Measurements from ENCODE around the gene NUDT3. TPM values are rescaled to one million over a fixed set of nuclear protein-coding genes. Genes with fewer than 3 reads are reported as not detected.

The NUDT3 gene
- total and polyA plus RNA-seq, 2 experiments from 2014 or later: 8.1 to 11.5 TPM

GRCh38 chr6:34315780-34316179 lies 76.7 kb downstream of the NUDT3 start:
- no peak overlapping the region for H3K4me2 ChIP-seq (ENCODE audit: unreplicated experiment)
- no peak overlapping the region for H2AFZ ChIP-seq
- no peaks in the 10 kb centered on the region for H3K9me2 ChIP-seq (ENCODE audit: insufficient read depth)
- no peak overlapping the region for H3K4me3 ChIP-seq
- H3K27ac ChIP-seq: no peak overlapping the region
- no peaks in the 10 kb centered on the region for H3K36me3 ChIP-seq (ENCODE audit: low read depth)
- in situ Hi-C loops (cut with MboI): no loop called here
- H3K9ac ChIP-seq: no peak overlapping the region
- no peaks in the 10 kb centered on the region for H3K4me1 ChIP-seq (ENCODE audit: insufficient read depth)
- 96 to 97% methylated on average over 6 of the region's 6 CpGs for WGBS, 2 experiments (ENCODE audit: low coverage in 1 of 2, low lambda C conversion rate in 2 of 2, missing lambda C conversion rate in 2 of 2)
- peaks cover 3% of the 10 kb centered on the region; the same call in 1 of the 2 replicates for H4K20me1 ChIP-seq (ENCODE audit: insufficient read depth)
- H3K79me2 ChIP-seq (ENCODE audit: insufficient read depth): peaks cover 99% of the 10 kb centered on the region
- no peaks in the 10 kb centered on the region for H3K27me3 ChIP-seq (replicated peaks; ENCODE audit: insufficient read depth)
- TF ChIP-seq EZH2 (IDR thresholded peaks at IDR 0.05; ENCODE audit: insufficient read depth, poor library complexity, severe bottlenecking): no peak
- no peak for TF ChIP-seq EZH2phosphoT487 (IDR thresholded peaks at IDR 0.05; ENCODE audit: insufficient read depth, low read depth)
- H3K9me3 ChIP-seq (ENCODE audit: low read depth): no peaks in the 10 kb centered on the region
- no peaks in the 10 kb centered on the region for H3F3A ChIP-seq (ENCODE audit: insufficient read depth)
- no peak for DNase-seq

GRCh38 chr6:34315256-34315655 lies 77.2 kb downstream of the NUDT3 start:
- in situ Hi-C loops (cut with MboI): no loop called here

GRCh38 chr6:34312259-34312658 lies 80.2 kb downstream of the NUDT3 start:
- H3K79me2 ChIP-seq (ENCODE audit: insufficient read depth): peaks cover 97% of the 10 kb centered on the region

More at GRCh38 chr6:34315256-34315655, 77.2 kb downstream of the NUDT3 start:
- H4K20me1 ChIP-seq (ENCODE audit: insufficient read depth): peaks cover 3% of the 10 kb centered on the region; the same call in 1 of the 2 replicates
- no peaks in the 10 kb centered on the region for H3K4me1 ChIP-seq (ENCODE audit: insufficient read depth)
- no peak overlapping the region for H3K9ac ChIP-seq
- no peak for DNase-seq
- H3K36me3 ChIP-seq (ENCODE audit: low read depth): no peaks in the 10 kb centered on the region
- H3K4me3 ChIP-seq: no peak overlapping the region
- H3K27ac ChIP-seq: no peak overlapping the region
- no peaks in the 10 kb centered on the region for H3K27me3 ChIP-seq (replicated peaks; ENCODE audit: insufficient read depth)
- H2AFZ ChIP-seq: no peak overlapping the region
- no peak for TF ChIP-seq EZH2 (IDR thresholded peaks at IDR 0.05; ENCODE audit: insufficient read depth, poor library complexity, severe bottlenecking)
- TF ChIP-seq EZH2phosphoT487 (IDR thresholded peaks at IDR 0.05; ENCODE audit: insufficient read depth, low read depth): no peak
- peaks cover 99% of the 10 kb centered on the region for H3K79me2 ChIP-seq (ENCODE audit: insufficient read depth)
- H3K4me2 ChIP-seq (ENCODE audit: unreplicated experiment): no peak overlapping the region
- WGBS, 2 experiments (ENCODE audit: low coverage in 1 of 2, low lambda C conversion rate in 2 of 2, missing lambda C conversion rate in 2 of 2): 59 to 62% methylated on average over 1 of the region's 1 CpG
- H3K9me3 ChIP-seq (ENCODE audit: low read depth): no peaks in the 10 kb centered on the region
- no peaks in the 10 kb centered on the region for H3K9me2 ChIP-seq (ENCODE audit: insufficient read depth)
- no peaks in the 10 kb centered on the region for H3F3A ChIP-seq (ENCODE audit: insufficient read depth)

GRCh38 chr6:34310817-34311216 lies 81.7 kb downstream of the NUDT3 start:
- Histone ChIP-seq H3K27ac (no peak overlapping the region), H4K20me1 (ENCODE audit: insufficient read depth) (peaks cover 9% of the 10 kb centered on the region), H3K4me1 (ENCODE audit: insufficient read depth) (no peaks in the 10 kb centered on the region), H3K27me3 (replicated peaks; ENCODE audit: insufficient read depth) (no peaks in the 10 kb centered on the region), H3K9me3 (ENCODE audit: low read depth) (no peaks in the 10 kb centered on the region), H3K36me3 (ENCODE audit: low read depth) (no peaks in the 10 kb centered on the region), H3K9me2 (ENCODE audit: insufficient read depth) (no peaks in the 10 kb centered on the region), H2AFZ (no peak overlapping the region), H3K4me3 (no peak overlapping the region), H3K9ac (no peak overlapping the region), H3K4me2 (ENCODE audit: unreplicated experiment) (no peak overlapping the region), H3K79me2 (ENCODE audit: insufficient read depth) (peaks cover 97% of the 10 kb centered on the region), H3F3A (ENCODE audit: insufficient read depth) (no peaks in the 10 kb centered on the region)
- in situ Hi-C loops (cut with MboI): no loop called here
- 97 to 98% methylated on average over 6 of the region's 6 CpGs for WGBS, 2 experiments (ENCODE audit: low coverage in 1 of 2, low lambda C conversion rate in 2 of 2, missing lambda C conversion rate in 2 of 2)
- no peak for DNase-seq
- TF ChIP-seq EZH2 (IDR thresholded peaks at IDR 0.05; ENCODE audit: insufficient read depth, poor library complexity, severe bottlenecking): no peak
- TF ChIP-seq EZH2phosphoT487 (IDR thresholded peaks at IDR 0.05; ENCODE audit: insufficient read depth, low read depth): no peak

More at GRCh38 chr6:34312259-34312658, 80.2 kb downstream of the NUDT3 start:
- DNase-seq: no peak
- no peak overlapping the region for H3K9ac ChIP-seq
- no peaks in the 10 kb centered on the region for H3K9me3 ChIP-seq (ENCODE audit: low read depth)
- in situ Hi-C loops (cut with MboI): no loop called here
- H3F3A ChIP-seq (ENCODE audit: insufficient read depth): no peaks in the 10 kb centered on the region
- H3K4me3 ChIP-seq: no peak overlapping the region
- H3K27me3 ChIP-seq (replicated peaks; ENCODE audit: insufficient read depth): no peaks in the 10 kb centered on the region
- H3K27ac ChIP-seq: no peak overlapping the region
- no peak overlapping the region for H2AFZ ChIP-seq
- no peak overlapping the region for H3K4me2 ChIP-seq (ENCODE audit: unreplicated experiment)
- H4K20me1 ChIP-seq (ENCODE audit: insufficient read depth): peaks cover 12% of the 10 kb centered on the region
- 95 to 99% methylated on average over 4 of the region's 4 CpGs for WGBS, 2 experiments (ENCODE audit: low coverage in 1 of 2, low lambda C conversion rate in 2 of 2, missing lambda C conversion rate in 2 of 2)
- TF ChIP-seq EZH2 (IDR thresholded peaks at IDR 0.05; ENCODE audit: insufficient read depth, poor library complexity, severe bottlenecking): no peak
- no peaks in the 10 kb centered on the region for H3K9me2 ChIP-seq (ENCODE audit: insufficient read depth)
- no peaks in the 10 kb centered on the region for H3K36me3 ChIP-seq (ENCODE audit: low read depth)
- no peaks in the 10 kb centered on the region for H3K4me1 ChIP-seq (ENCODE audit: insufficient read depth)

GRCh38 chr6:34308483-34308882 lies 84.0 kb downstream of the NUDT3 start:
- Histone ChIP-seq H3K36me3 (ENCODE audit: low read depth) (no peaks in the 10 kb centered on the region), H3F3A (ENCODE audit: insufficient read depth) (no peaks in the 10 kb centered on the region), H3K9me3 (ENCODE audit: low read depth) (no peaks in the 10 kb centered on the region), H3K4me3 (no peak overlapping the region), H3K9ac (no peak overlapping the region), H3K9me2 (ENCODE audit: insufficient read depth) (no peaks in the 10 kb centered on the region), H2AFZ (no peak overlapping the region), H4K20me1 (ENCODE audit: insufficient read depth) (peaks cover 9% of the 10 kb centered on the region), H3K79me2 (ENCODE audit: insufficient read depth) (peaks cover 96% of the 10 kb centered on the region), H3K27me3 (replicated peaks; ENCODE audit: insufficient read depth) (no peaks in the 10 kb centered on the region), H3K4me2 (ENCODE audit: unreplicated experiment) (no peak overlapping the region), H3K4me1 (ENCODE audit: insufficient read depth) (no peaks in the 10 kb centered on the region), H3K27ac (no peak overlapping the region)
- no peak for DNase-seq
- 93 to 97% methylated on average over 2 of the region's 2 CpGs for WGBS, 2 experiments (ENCODE audit: low coverage in 1 of 2, low lambda C conversion rate in 2 of 2, missing lambda C conversion rate in 2 of 2)
- in situ Hi-C loops (cut with MboI): no loop called here
- TF ChIP-seq EZH2phosphoT487 (IDR thresholded peaks at IDR 0.05; ENCODE audit: insufficient read depth, low read depth) (no peak), EZH2 (IDR thresholded peaks at IDR 0.05; ENCODE audit: insufficient read depth, poor library complexity, severe bottlenecking) (no peak)
